GM12875 (cell line): Measurements from ENCODE around the gene TTC34.
"Not testable (repeated sequence)": the region's sequence is repeated elsewhere in the genome, so short reads cannot be mapped to it uniquely, and the experiment has no call there.

ENCODE experiments used
- H3K4me3 ChIP-seq: one replicate; pipeline ENCODE4 v1.5.1; 2011; ENCODE audit warnings: low read depth, low read length, control low read depth
- CTCF ChIP-seq: IDR thresholded peaks from 2 replicates; pipeline ENCODE4 v1.5.1; 2011; ENCODE audit warnings: low read depth, mild to moderate bottlenecking, control low read depth, inconsistent platforms, low read length, moderate library complexity, borderline replicate concordance; ENCODE audit not compliant: insufficient read depth

The TTC34 gene

DNA sequence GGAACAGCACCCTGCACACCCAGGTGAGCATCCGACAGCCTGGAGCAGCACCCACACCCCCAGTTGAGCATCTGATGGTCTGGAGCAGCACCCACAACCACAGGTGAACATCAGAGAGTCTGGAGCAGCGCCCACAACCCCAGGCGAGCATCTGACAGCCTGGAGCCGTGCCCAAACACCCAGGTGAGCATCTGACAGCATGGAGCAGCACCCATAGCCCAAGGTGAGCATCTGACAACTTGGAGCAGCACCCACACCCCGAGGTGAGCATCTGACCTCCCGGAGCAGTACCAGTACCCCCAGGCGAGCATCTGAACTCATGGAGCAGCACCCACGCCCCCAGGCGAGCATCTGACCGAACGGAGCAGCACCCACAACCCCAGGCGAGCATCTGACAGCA, 144.4 kb downstream of the TTC34 start:
- not testable (repeated sequence) for H3K4me3 ChIP-seq

DNA sequence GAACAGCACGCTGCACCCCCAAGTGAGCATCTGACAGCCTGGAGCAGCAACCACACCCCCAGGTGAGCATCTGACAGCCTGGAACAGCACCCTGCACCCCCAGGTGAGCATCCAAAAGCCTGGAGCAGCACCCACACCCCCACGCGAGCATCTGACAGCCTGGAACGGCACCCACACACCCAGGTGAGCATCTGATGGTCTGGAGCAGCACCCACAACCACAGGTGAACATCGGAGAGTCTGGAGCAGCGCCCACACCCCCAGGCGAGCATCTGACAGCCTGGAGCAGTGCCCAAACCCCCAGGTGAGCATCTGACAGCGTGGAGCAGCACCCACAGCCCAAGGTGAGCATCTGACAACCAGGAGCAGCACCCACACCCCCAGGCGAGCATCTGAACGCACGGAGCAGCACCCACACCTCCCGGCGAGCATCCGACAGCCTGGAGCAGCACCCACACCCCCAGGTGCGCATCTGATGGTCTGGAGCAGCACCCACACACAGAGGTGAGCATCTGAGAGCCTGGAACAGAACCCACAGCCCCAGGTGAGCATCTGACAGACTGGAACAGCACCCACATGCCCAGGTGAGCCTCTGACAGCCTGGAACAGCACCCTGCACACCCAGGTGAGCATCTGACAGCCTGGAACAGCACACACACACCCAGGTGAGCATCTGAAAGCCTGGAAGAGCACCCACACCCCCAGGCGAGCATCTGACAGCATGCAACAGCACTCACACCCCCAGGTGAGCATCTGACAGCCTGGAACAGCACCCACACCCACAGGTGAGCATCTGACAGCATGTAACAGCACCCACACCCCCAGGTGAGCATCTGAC, 145.7 kb downstream of the TTC34 start:
- H3K4me3 ChIP-seq: not testable (repeated sequence)

DNA sequence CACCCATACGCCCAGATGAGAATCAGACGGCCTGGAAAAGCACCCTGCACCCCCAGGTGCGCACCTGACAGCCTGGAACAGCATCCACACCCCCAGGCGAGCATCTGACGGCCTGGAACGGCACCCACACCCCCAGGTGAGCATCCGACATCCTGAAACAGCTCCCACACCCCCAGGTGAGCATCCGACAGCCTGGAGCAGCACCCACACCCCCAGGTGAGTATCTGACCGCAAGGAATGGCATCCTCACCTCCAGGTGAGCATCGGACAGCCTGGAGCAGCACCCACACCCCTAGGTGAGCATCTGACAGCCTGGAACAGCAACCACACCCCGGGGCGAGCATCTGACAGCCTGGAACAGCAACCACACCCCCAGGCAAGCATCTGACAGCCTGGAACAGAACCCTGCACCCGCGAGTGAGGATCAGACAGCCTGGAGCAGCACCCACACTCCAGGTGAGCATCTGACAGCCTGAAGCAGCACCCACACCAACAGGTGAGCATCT, 147.0 kb downstream of the TTC34 start:
- not testable (repeated sequence) for H3K4me3 ChIP-seq

DNA sequence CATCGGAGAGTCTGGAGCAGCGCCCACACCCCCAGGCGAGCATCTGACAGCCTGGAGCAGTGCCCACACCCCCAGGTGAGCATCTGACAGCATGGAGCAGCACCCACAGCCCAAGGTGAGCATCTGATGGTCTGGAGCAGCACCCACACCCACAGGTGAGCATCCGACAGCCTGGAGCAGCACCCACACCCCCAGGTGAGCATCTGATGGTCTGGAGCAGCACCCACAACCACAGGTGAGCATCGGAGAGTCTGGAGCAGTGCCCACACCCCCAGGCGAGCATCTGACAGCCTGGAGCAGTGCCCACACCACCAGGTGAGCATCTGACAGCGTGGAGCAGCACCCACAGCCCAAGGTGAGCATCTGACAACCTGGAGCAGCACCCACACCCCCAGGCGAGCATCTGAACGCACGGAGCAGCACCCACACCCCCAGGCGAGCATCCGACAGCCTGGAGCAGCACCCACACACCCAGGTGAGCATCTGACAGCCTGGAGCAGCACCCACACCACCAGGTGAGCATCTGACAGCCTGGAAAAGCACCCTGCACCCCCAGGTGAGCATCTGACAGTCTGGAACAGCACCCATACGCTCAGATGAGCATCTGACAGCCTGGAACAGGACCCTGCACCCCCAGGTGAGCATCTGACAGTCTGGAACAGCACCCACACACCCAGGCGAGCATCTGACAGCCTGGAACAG, 147.6 kb downstream of the TTC34 start:
- not testable (repeated sequence) for H3K4me3 ChIP-seq

DNA sequence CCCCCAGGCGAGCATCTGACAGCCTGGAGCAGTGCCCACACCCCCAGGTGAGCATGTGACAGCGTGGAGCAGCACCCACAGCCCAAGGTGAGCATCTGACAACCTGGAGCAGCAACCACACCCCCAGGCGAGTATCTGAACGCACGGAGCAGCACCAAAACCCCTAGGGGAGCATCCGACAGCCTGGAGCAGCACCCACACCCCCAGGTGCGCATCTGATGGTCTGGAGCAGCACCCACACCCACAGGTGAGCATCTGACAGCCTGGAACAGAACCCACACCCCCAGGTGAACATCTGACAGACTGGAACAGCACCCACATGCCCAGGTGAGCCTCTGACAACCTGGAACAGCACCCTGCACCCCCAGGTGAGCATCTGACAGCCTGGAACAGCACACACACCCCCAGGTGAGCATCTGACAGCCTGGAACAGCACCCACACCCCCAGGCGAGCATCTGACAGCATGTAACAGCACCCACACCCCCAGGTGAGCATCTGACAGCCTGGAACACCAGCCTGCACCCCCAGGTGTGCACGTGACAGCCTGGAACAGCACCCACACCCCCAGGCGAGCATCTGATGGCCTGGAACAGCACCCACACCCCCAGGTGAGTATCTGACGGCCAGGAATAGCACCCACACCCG, 148.4 kb downstream of the TTC34 start:
- not testable (repeated sequence) for H3K4me3 ChIP-seq

DNA sequence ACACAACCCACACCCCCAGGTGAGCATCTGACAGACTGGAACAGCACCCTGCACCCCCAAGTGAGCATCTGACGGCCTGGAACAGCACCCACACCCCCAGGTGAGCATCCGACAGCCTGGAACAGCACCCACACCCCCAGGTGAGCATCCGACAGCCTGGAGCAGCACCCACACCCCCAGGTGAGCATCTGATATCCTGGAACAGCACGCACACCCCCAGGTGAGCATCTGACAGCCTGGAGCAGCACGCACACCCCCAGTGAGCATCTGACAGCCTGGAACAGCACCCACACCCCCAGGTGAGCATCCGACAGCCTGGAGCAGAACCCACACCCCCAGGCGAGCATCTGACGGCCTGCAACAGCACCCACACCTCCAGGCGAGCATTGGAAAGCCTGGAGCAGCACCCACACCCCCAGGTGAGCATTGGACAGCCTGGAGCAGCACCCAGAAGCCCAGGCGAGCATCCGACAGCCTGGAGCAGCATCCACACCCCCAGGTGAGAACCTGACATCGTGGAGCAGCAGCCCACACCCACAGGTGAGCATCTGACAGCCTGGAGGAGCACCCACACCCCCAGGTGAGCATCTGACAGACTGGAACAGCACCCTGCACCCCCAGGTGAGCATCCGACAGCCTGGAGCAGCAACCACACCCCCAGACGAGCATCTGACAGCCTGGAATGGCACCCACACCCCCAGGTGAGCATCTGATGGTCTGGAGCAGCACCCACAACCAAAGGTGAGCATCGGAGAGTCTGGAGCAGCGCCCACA, 149.2 kb downstream of the TTC34 start:
- H3K4me3 ChIP-seq: not testable (repeated sequence)

DNA sequence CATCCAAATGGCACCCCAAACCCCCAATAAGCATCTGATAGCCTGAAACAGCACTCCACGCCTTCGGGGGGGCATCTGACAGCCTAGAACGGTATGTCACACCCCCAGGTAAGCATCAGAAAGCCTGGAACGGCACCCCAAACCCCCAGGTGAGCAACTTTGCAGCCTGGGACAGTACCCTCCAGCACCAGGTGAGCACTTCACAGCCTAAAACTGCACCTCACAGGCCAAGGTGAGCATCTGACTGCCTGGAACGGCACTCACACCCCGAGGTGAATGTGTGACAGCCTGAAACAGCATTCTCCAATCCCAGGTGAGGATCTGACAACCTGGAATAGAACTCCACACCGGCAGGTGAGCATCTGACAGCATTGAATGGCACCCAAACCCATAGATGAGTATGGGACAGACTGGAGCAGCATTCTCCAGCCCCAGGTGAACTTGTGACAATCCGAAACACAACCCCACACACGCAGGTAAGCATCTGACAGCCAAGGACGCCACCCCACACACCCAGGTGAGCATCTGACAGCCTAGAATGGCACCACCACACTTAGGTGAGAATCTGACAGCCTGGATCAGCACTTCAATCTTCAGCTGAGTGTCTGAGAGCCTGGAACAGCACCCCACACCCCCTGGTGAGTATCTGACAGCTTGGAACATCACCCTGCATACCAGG, 150.4 kb downstream of the TTC34 start:
- no peak for TF ChIP-seq CTCF
- H3K4me3 ChIP-seq: no peak overlapping the region

GRCh38 chr1:2646837-2647236, 154.7 kb downstream of the TTC34 start:
- no peak for TF ChIP-seq CTCF
- H3K4me3 ChIP-seq: no peak overlapping the region

- no peak overlapping the region for H3K4me3 ChIP-seq
- TF ChIP-seq CTCF: no peak
Observed at GRCh38 chr1:2645776-2646175, 155.7 kb downstream of the TTC34 start.

DNA sequence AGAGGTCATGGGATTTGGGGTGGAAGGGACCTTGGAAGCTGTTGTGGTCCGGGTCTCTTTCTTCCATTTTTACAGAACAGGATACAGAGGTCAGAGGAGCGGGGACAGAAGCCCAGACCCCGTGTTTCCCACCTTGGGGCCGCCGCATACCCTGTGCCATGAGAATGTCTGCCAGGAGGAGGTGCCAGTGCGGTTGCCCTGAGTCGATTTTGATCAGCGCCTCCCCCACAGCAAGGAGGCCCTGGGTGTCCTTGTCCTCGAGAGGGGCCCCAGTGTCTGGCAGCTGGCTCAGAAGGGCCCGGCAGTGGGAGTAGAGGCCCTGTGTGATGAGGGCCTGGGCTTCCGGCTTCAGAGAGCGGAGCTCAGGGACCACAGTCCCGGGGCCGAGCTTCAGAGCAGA, 156.3 kb downstream of the TTC34 start:
- no peak overlapping the region for H3K4me3 ChIP-seq
- TF ChIP-seq CTCF: no peak
